Stimulated activated CD4-positive, alpha-beta T cell treated with anti-CD3 and anti-CD28 coated beads, Interleukin-1b, Interleukin-23, amount 100 ng/mL, for 4 hours (primary cell): ENCODE results near the gene STK26.
"Not testable (repeated sequence)": the region's sequence is repeated elsewhere in the genome, so short reads cannot be mapped to it uniquely, and the experiment has no call there.

Experiments used
- DNase-seq, 2 donors: peaks; one replicate each; pipeline ENCODE4 v3.0.0-alpha.2; 2020; ENCODE audit warnings: low read depth in 2 of 2

Gene STK26

GRCh38 chrX:132093239-132093860, 70.2 kb downstream of the STK26 start:
- no peak for DNase-seq

- DNase-seq, result no peak
These were observed 71.1 kb downstream of the STK26 start for GRCh38 chrX:132094164-132094563.

GRCh38 chrX:132098704-132099103, 75.6 kb downstream of the STK26 start:
- not testable (repeated sequence) for DNase-seq

- DNase-seq, result no peak
These were observed 78.1 kb downstream of the STK26 start for GRCh38 chrX:132101206-132101605.

- DNase-seq, result no peak
These were observed 78.7 kb downstream of the STK26 start for GRCh38 chrX:132101799-132102198.

- no peak for DNase-seq
These were observed 84.2 kb downstream of the STK26 start for GRCh38 chrX:132107291-132107690.

GRCh38 chrX:132114607-132115006, 91.5 kb downstream of the STK26 start:
- DNase-seq, result no peak

- no peak for DNase-seq
These were observed 92.7 kb downstream of the STK26 start for GRCh38 chrX:132115792-132116191.

GRCh38 chrX:132118358-132118757, 95.3 kb downstream of the STK26 start:
- no peak for DNase-seq

- DNase-seq, result no peak
These were observed 96.2 kb downstream of the STK26 start for GRCh38 chrX:132119283-132119682.

GRCh38 chrX:132119821-132120515, 96.9 kb downstream of the STK26 start:
- no peak for DNase-seq

- no peak for DNase-seq
These were observed 97.8 kb downstream of the STK26 start for GRCh38 chrX:132120913-132121312.
